Measurements from ENCODE around the gene SERPINA3.

DNA sequence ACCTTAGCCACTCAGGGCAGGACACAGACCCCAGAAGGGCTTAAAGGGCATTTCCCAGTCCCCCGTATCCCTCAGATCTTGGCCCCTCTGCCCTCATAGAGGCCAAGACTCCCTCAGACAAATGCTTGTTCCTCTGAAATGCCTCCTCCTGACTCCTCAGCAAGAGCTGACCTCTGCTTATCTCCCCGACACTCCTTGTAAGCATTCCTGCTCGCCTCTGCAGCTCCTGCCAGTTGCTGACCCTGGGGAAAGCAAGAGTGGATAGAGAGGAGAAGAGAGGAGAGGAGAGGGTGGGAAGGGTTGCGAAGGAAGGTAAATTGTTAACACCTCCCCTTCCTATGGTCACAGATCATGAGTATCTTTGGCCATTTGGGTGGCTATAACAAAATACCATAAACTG, 23.9 kb upstream of the SERPINA3 start:
- TF ChIP-seq, protein P1, sequence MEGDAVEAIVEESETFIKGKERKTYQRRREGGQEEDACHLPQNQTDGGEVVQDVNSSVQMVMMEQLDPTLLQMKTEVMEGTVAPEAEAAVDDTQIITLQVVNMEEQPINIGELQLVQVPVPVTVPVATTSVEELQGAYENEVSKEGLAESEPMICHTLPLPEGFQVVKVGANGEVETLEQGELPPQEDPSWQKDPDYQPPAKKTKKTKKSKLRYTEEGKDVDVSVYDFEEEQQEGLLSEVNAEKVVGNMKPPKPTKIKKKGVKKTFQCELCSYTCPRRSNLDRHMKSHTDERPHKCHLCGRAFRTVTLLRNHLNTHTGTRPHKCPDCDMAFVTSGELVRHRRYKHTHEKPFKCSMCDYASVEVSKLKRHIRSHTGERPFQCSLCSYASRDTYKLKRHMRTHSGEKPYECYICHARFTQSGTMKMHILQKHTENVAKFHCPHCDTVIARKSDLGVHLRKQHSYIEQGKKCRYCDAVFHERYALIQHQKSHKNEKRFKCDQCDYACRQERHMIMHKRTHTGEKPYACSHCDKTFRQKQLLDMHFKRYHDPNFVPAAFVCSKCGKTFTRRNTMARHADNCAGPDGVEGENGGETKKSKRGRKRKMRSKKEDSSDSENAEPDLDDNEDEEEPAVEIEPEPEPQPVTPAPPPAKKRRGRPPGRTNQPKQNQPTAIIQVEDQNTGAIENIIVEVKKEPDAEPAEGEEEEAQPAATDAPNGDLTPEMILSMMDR (IDR thresholded peaks at IDR 0.05) = no peak
- no peak for TF ChIP-seq POLR2A (IDR thresholded peaks at IDR 0.05)

Data from uterus (tissue), 2 donors.